Thyroid gland (tissue), 4 donors: ENCODE data around the gene ECEL1. TPM values are rescaled to one million over a fixed set of nuclear protein-coding genes. Genes with fewer than 3 reads are reported as not detected.

ENCODE experiments used
- DNase-seq, 2 donors: peaks; one replicate each; pipeline ENCODE4 v3.0.0-alpha.2; 2019
- H3K27ac ChIP-seq, 3 donors: fragments of 200-600 bp; sonication (generic); 1 replicate in 2 of 3; 2 replicates in 1 of 3; pipeline ENCODE4 v1.5.1; 2016 to 2019; ENCODE audit warnings: mild to moderate bottlenecking in 1 of 3, moderate library complexity in 1 of 3
- H3K27me3 ChIP-seq: fragments of 200-600 bp; sonication (generic); one replicate; pipeline ENCODE4 v1.5.1; 2019
- H3K36me3 ChIP-seq, 2 donors: fragments of 200-600 bp; sonication (generic); one replicate each; pipeline ENCODE4 v1.5.1; 2016 to 2019
- H3K4me1 ChIP-seq, 2 donors: fragments of 200-600 bp; sonication (generic); one replicate each; pipeline ENCODE4 v1.5.1; 2017 to 2019
- H3K4me3 ChIP-seq, 3 donors: fragments of 200-600 bp; sonication (generic); replicated peaks in 1 of 3; 1 replicate in 2 of 3; 2 replicates in 1 of 3; pipeline ENCODE4 v1.5.1; 2016; ENCODE audit warnings: mild to moderate bottlenecking in 1 of 3
- H3K9me3 ChIP-seq: fragments of 200-600 bp; sonication (generic); one replicate; pipeline ENCODE4 v1.5.1; 2017
- POLR2A ChIP-seq, 2 donors: fragments of 450-650 bp; IDR thresholded peaks; one replicate each; pipeline ENCODE4 v1.6.1; 2017; ENCODE audit warnings: antibody characterized with exemption in 2 of 2, mild to moderate bottlenecking in 2 of 2, moderate library complexity in 1 of 2
- WGBS, 2 donors: methylation state at CpG; one replicate each; pipeline ENCODE4 v1.1.5; 2017; 5-methylcytosine and 5-hydroxymethylcytosine counted together
- intact Hi-C: fragments of 100-400 bp; cut with DNase I; formaldehyde crosslinking; loops from one replicate; pipeline ENCODE4 v1.15.1; 2023
- total RNA-seq, 4 donors: library from RNA; depleted of rRNA; stranded (reverse); fragments of >200 nt; gene quantifications; one replicate each; pipeline ENCODE4 v1.2.3, GENCODE V29; 2016
- TF ChIP-seq, protein P1 (sequence below), 6 experiments: fragments of 200-600 bp in 3 of 6; fragments of 450-650 bp in 3 of 6; sonication (generic) in 3 of 6; IDR thresholded peaks; one replicate each; pipeline ENCODE4 v1.5.1; 2016 to 2019; ENCODE audit warnings: antibody characterized with exemption in 6 of 6, mild to moderate bottlenecking in 2 of 6, inconsistent platforms in 1 of 6, moderate library complexity in 1 of 6

Gene ECEL1
- total RNA-seq, 4 donors from 2014 or later = 0.11 to 1.5 (median 1.2) TPM

DNA sequence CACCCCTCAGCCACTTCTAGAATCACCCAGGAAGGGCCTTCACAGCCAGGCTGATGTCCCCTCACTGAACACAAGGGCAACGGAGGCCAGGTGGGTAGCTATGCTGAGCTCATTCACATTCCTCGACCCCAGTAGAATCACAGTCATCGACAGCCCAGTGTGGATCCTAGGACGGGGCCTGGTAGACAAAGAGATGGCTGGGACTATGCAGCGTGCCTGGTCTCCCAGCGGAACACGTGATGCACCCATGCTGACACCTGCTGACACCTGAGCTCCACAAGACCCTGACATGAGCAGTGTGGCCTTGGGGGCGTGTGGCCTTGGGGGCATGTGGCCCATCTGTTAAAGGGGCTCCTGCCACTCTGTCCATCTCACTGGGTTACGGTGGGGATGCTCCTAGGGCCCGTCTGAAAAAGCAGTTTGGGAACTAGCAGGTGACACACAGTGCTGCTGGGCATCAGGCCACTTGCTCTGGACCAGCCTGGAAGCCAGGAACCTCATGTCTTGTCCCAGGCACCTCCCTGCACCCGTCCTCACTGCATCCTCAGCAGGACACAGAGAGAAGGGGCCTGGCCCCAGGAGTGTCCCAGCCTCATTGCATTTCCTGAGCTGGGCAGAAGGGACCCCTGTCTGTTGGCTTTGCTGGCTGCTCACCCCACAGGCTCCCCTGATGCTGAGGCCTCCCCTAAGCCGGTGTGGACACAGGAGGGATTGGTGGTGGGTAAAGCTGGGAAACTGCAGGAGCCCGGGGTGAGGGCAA lies 9.7 kb downstream of the ECEL1 start:
- peaks cover 3 to 6% of the 10 kb centered on the region in 2 donors for H3K4me1 ChIP-seq
- no peaks in the 10 kb centered on the region for H3K27me3 ChIP-seq
- H3K4me3 ChIP-seq = no peak overlapping the region
- H3K9me3 ChIP-seq = no peaks in the 10 kb centered on the region
- TF ChIP-seq, protein P1, sequence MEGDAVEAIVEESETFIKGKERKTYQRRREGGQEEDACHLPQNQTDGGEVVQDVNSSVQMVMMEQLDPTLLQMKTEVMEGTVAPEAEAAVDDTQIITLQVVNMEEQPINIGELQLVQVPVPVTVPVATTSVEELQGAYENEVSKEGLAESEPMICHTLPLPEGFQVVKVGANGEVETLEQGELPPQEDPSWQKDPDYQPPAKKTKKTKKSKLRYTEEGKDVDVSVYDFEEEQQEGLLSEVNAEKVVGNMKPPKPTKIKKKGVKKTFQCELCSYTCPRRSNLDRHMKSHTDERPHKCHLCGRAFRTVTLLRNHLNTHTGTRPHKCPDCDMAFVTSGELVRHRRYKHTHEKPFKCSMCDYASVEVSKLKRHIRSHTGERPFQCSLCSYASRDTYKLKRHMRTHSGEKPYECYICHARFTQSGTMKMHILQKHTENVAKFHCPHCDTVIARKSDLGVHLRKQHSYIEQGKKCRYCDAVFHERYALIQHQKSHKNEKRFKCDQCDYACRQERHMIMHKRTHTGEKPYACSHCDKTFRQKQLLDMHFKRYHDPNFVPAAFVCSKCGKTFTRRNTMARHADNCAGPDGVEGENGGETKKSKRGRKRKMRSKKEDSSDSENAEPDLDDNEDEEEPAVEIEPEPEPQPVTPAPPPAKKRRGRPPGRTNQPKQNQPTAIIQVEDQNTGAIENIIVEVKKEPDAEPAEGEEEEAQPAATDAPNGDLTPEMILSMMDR (IDR thresholded peaks at IDR 0.05) = no peak
- no peak for TF ChIP-seq POLR2A (IDR thresholded peaks at IDR 0.05)
- intact Hi-C loops = no loop called here
- no peak for DNase-seq
- no peak overlapping the region for H3K27ac ChIP-seq
- 94 to 96% methylated on average over 5 to 10 of the region's 13 CpGs for WGBS, 2 donors
- no peaks in the 10 kb centered on the region for H3K36me3 ChIP-seq

DNA sequence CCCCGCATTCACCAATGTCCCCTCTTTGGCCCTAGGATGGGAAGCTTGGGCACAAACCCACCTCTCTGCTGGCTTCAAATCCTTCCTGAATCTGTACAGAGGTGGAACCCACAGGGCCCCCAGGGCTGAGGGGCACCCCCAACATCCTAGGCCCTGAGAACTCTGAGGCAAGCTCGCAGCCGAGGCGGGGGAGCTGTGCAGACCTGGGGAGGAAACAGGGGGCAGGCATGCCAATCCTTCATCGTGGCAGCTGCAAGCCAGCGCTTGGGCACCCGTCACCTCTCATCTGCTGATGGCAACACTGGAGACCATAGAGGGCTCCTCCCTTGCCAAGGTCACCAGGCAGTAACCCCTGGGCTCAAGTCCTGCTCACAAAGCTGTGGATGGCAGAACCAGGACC lies 10.8 kb downstream of the ECEL1 start:
- H3K9me3 ChIP-seq = no peaks in the 10 kb centered on the region
- WGBS, 2 donors = 96 to 100% methylated on average over 3 to 6 of the region's 7 CpGs
- H3K27me3 ChIP-seq = no peaks in the 10 kb centered on the region
- TF ChIP-seq, protein P1 (IDR thresholded peaks at IDR 0.05) = no peak
- no peak for TF ChIP-seq POLR2A (IDR thresholded peaks at IDR 0.05)
- H3K4me3 ChIP-seq = no peak overlapping the region
- intact Hi-C loops = no loop called here
- H3K27ac ChIP-seq = no peak overlapping the region
- no peak for DNase-seq
- peaks cover 3 to 6% of the 10 kb centered on the region in 2 donors for H3K4me1 ChIP-seq
- H3K36me3 ChIP-seq = no peaks in the 10 kb centered on the region

DNA sequence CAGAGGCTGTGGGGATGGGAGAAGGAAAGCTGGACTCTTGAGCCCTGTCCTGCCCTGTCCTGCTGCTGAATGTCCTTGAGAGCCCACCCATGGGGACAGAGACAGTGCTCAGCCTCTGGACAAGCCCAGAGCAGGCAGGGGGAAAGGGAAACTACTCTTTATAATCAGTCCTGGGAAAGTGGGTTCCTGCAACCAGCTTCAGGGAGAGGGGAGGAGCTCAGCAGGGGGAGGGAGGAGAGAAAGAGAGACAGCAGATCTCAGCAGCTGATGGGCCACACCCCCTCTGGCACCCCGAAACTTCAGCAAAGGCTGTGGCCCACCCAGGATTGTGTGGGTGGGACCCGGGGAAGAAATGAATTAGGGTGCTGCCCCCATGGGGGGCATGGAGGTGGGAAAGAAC lies 11.6 kb downstream of the ECEL1 start:
- no peaks in the 10 kb centered on the region for H3K36me3 ChIP-seq
- TF ChIP-seq POLR2A (IDR thresholded peaks at IDR 0.05) = no peak
- TF ChIP-seq, protein P1 (IDR thresholded peaks at IDR 0.05) = no peak
- no peak for DNase-seq
- H3K27me3 ChIP-seq = no peaks in the 10 kb centered on the region
- no peak overlapping the region for H3K27ac ChIP-seq
- 69 to 88% methylated on average over 2 of the region's 2 CpGs for WGBS, 2 donors
- no peak overlapping the region for H3K4me3 ChIP-seq
- H3K4me1 ChIP-seq = peaks cover 3 to 6% of the 10 kb centered on the region in 2 donors
- H3K9me3 ChIP-seq = no peaks in the 10 kb centered on the region
- intact Hi-C loops = no loop called here

DNA sequence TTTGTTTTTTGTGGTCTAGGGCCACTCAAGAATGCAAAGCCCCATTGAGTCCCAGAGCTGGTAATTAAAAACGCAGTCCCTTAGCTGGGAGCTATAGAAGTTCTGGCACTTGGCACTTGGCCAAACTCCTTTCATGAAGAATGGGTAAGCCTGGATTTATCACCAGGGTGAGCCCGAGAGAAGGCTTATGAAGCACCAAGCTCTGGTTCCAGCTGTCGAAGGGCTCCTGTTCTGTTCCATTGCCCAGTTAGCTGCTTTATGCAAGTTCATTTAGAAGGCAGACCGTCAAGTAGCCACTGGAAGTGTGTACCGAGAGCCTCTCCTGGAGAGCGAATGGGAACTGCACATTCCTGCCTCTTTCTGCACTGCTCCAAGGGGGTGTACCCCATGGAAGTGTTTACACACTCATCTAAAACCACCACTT lies 14.2 kb downstream of the ECEL1 start:
- H3K4me3 ChIP-seq = no peak overlapping the region
- no peak overlapping the region for H3K27ac ChIP-seq
- peak; percentile 71 to 79 for DNase-seq
- intact Hi-C loops = no loop called here
- H3K9me3 ChIP-seq = no peaks in the 10 kb centered on the region
- H3K4me1 ChIP-seq = peaks cover 3 to 6% of the 10 kb centered on the region in 2 donors
- TF ChIP-seq, protein P1 (IDR thresholded peaks at IDR 0.05) = peak in 1 of 6 experiments; percentile 19
- no peak for TF ChIP-seq POLR2A (IDR thresholded peaks at IDR 0.05)
- WGBS, 2 donors = 11 to 33% methylated on average over 6 of the region's 6 CpGs
- H3K36me3 ChIP-seq = no peaks in the 10 kb centered on the region
- no peaks in the 10 kb centered on the region for H3K27me3 ChIP-seq

DNA sequence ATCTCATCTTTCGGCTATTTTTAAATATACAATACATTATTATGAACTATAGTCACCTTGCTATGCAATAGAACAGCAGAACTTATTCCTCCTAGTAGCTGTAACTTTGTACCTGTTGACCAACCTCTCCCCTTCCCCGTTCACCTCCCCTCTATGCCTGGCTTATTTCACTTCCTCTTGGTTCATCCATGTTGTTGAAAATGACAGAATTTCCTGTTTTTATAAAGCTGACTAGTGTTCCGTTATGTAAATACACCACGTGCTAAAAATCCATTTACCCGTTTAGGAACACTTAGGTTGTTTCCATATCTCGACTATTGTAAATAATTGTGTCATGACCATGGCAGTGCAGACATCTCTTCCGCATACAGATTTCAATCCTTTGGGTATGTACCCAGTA lies 21.4 kb downstream of the ECEL1 start:
- 74 to 79% methylated on average over 7 of the region's 7 CpGs for WGBS, 2 donors
- H3K9me3 ChIP-seq = no peaks in the 10 kb centered on the region
- TF ChIP-seq POLR2A (IDR thresholded peaks at IDR 0.05) = no peak
- TF ChIP-seq, protein P1 (IDR thresholded peaks at IDR 0.05) = no peak
- no peaks in the 10 kb centered on the region for H3K27me3 ChIP-seq
- no peak overlapping the region for H3K27ac ChIP-seq
- DNase-seq = no peak
- intact Hi-C loops = no loop called here
- H3K4me3 ChIP-seq = no peak overlapping the region
- H3K4me1 ChIP-seq = no peaks in the 10 kb centered on the region
- H3K36me3 ChIP-seq = no peaks in the 10 kb centered on the region
